Neuronal stem cell (in vitro differentiated cells): ENCODE results near the gene LNP1.
A peak's percentile ranks its signal among the peaks of the same experiment; 100 is the strongest.

Experiments used
- DNase-seq: peaks from one replicate; pipeline ENCODE4 v3.0.0-alpha.2; 2013; ENCODE audit warnings: low spot score
- H2AFZ ChIP-seq: one replicate; pipeline ENCODE4 v1.6.1; 2013; ENCODE audit warnings: mild to moderate bottlenecking, low read length, inconsistent platforms
- H2AK5ac ChIP-seq: 2 replicates; pipeline ENCODE4 v1.6.1; 2013; ENCODE audit warnings: low read depth, mild to moderate bottlenecking, inconsistent platforms, low read length, moderate library complexity, mixed read lengths
- H2BK120ac ChIP-seq: 2 replicates; pipeline ENCODE4 v1.6.1; 2013; ENCODE audit warnings: low read depth, mild to moderate bottlenecking, inconsistent platforms, low read length, moderate library complexity, mixed read lengths
- H2BK12ac ChIP-seq: one replicate; pipeline ENCODE4 v1.6.1; 2013; ENCODE audit warnings: low read length, inconsistent platforms
- H2BK15ac ChIP-seq: 2 replicates; pipeline ENCODE4 v1.6.1; 2013; ENCODE audit warnings: mild to moderate bottlenecking, low read length, inconsistent platforms, mixed read lengths
- H2BK5ac ChIP-seq: one replicate; pipeline ENCODE4 v1.6.1; 2013; ENCODE audit warnings: inconsistent platforms, mild to moderate bottlenecking, low read length, moderate library complexity
- H3K14ac ChIP-seq: one replicate; pipeline ENCODE4 v1.6.1; 2013; ENCODE audit warnings: low read length, inconsistent platforms
- H3K18ac ChIP-seq: 2 replicates; pipeline ENCODE4 v1.6.1; 2013; ENCODE audit warnings: low read length, inconsistent platforms
- H3K23ac ChIP-seq: 2 replicates; pipeline ENCODE4 v1.6.1; 2013; ENCODE audit warnings: low read depth, mild to moderate bottlenecking, mixed read lengths, low read length, inconsistent platforms; ENCODE audit not compliant: poor library complexity
- H3K27ac ChIP-seq: replicated peaks from 3 replicates; pipeline ENCODE4 v1.5.1; 2013; ENCODE audit warnings: low read length, inconsistent platforms
- H3K27me3 ChIP-seq, 3 experiments: 2 replicates each; pipeline ENCODE4 v1.6.1; 2013; ENCODE audit warnings: low read length in 3 of 3, mild to moderate bottlenecking in 2 of 3, inconsistent platforms in 1 of 3, low read depth in 1 of 3, mixed read lengths in 1 of 3, moderate library complexity in 1 of 3; ENCODE audit not compliant: control insufficient read depth in 3 of 3, insufficient read depth in 3 of 3
- H3K36me3 ChIP-seq, 2 donors: replicated peaks in 1 of 2; 2 replicates each; pipeline ENCODE4 v1.6.1; 2013; ENCODE audit warnings: low read length in 2 of 2; ENCODE audit not compliant: control insufficient read depth in 2 of 2, insufficient read depth in 2 of 2
- H3K4ac ChIP-seq: 2 replicates; pipeline ENCODE4 v1.6.1; 2013; ENCODE audit warnings: inconsistent platforms, mild to moderate bottlenecking, low read length, moderate library complexity
- H3K4me1 ChIP-seq, 2 donors: 1 replicate in 1 of 2; 2 replicates in 1 of 2; pipeline ENCODE4 v1.6.1; 2013; ENCODE audit warnings: low read length in 2 of 2, low read depth in 1 of 2; ENCODE audit not compliant: control insufficient read depth in 2 of 2, insufficient read depth in 1 of 2
- H3K4me2 ChIP-seq: one replicate; pipeline ENCODE4 v1.6.1; 2013; ENCODE audit warnings: mild to moderate bottlenecking, low read length, inconsistent platforms; ENCODE audit not compliant: insufficient read depth, poor library complexity, severe bottlenecking
- H3K4me3 ChIP-seq, 2 donors: 2 replicates each; pipeline ENCODE4 v1.5.1; 2013; ENCODE audit warnings: low read length in 2 of 2, mild to moderate bottlenecking in 2 of 2, inconsistent platforms in 1 of 2, moderate library complexity in 1 of 2
- H3K79me1 ChIP-seq: one replicate; pipeline ENCODE4 v1.6.1; 2013; ENCODE audit warnings: low read depth, mild to moderate bottlenecking, inconsistent platforms, low read length, moderate library complexity
- H3K9ac ChIP-seq: one replicate; pipeline ENCODE4 v1.6.1; 2013; ENCODE audit warnings: mild to moderate bottlenecking, low read depth, low read length, inconsistent platforms; ENCODE audit not compliant: poor library complexity
- H3K9me3 ChIP-seq, 2 donors: replicated peaks in 1 of 2; 2 replicates each; pipeline versions ENCODE3 to v1.6.1; 2013; ENCODE audit warnings: low read length in 2 of 2, mild to moderate bottlenecking in 2 of 2, inconsistent platforms in 1 of 2, low read depth in 1 of 2, mixed read lengths in 1 of 2, moderate library complexity in 1 of 2; ENCODE audit not compliant: control insufficient read depth in 2 of 2, insufficient read depth in 1 of 2
- H4K8ac ChIP-seq: one replicate; pipeline ENCODE4 v1.6.1; 2013; ENCODE audit warnings: low read depth, mild to moderate bottlenecking, inconsistent platforms, low read length, moderate library complexity
- H4K91ac ChIP-seq: one replicate; pipeline ENCODE4 v1.6.1; 2013; ENCODE audit warnings: low read length, low read depth, mild to moderate bottlenecking, inconsistent platforms; ENCODE audit not compliant: poor library complexity
- WGBS, 2 donors: extraction: QIAGEN DNeasy Blood & Tissue Kit; methylation state at CpG; one replicate each; pipeline ENCODE4 v1.1.7; 2013; ENCODE audit warnings: missing lambda C conversion rate in 2 of 2, mixed read lengths in 1 of 2; ENCODE audit not compliant: insufficient read length in 2 of 2, insufficient replicate concordance in 1 of 2; ENCODE audit errors: extremely low coverage in 2 of 2; 5-methylcytosine and 5-hydroxymethylcytosine counted together

Gene LNP1

DNA sequence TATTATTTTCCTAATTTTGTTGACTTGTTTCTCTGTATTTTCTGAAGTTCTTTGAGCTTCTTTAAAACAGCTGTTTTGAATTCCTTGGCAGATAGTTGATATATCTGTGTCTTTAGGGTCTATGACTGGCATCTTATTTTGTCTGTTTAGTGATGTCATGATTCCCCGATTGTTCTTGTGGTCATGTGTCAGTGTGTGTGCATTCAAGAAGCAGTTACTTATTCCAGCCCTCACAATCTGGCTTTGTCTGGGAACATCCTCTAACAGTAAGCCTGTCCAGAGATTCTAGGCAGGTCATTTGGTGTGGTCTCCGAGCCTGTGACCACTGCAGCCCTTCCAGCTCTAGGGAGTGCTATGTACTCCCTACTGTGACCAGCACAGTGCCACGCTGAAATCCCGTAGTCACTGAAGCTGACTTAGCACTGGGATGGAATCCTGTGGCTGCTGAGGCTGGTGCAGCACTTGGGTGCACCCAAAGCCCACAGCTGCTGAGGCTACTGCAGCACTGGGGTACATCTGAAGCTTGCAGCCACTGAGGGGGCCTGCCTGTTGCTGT is 6.7 kb downstream of the LNP1 start:
- H2BK120ac ChIP-seq = no peak overlapping the region
- no peak overlapping the region for H2BK15ac ChIP-seq
- no peak overlapping the region for H3K4me2 ChIP-seq
- H3K9ac ChIP-seq = peak overlapping the region; percentile 14
- H2BK5ac ChIP-seq = no peak overlapping the region
- H2AFZ ChIP-seq = no peak overlapping the region
- peak overlapping the region; percentile 49 for H3K23ac ChIP-seq
- H3K27me3 ChIP-seq = no peaks in the 10 kb centered on the region
- peaks cover 6 to 57% of the 10 kb centered on the region in 2 donors for H3K36me3 ChIP-seq
- peaks cover 0 to 2% of the 10 kb centered on the region in 2 donors for H3K4me1 ChIP-seq
- H3K14ac ChIP-seq = no peak overlapping the region
- H3K9me3 ChIP-seq = peaks cover 0 to 42% of the 10 kb centered on the region in 2 donors
- no peak overlapping the region for H3K18ac ChIP-seq
- no peak overlapping the region for H4K8ac ChIP-seq
- no peak overlapping the region for H3K4me3 ChIP-seq
- H3K27ac ChIP-seq = no peak overlapping the region
- no peak for DNase-seq
- peaks cover 5% of the 10 kb centered on the region for H3K79me1 ChIP-seq
- WGBS, 2 donors = no CpG with 5 or more reads among the region's 4 CpGs
- H2AK5ac ChIP-seq = no peak overlapping the region
- H2BK12ac ChIP-seq = no peak overlapping the region
- H3K4ac ChIP-seq = no peak overlapping the region
- no peak overlapping the region for H4K91ac ChIP-seq

DNA sequence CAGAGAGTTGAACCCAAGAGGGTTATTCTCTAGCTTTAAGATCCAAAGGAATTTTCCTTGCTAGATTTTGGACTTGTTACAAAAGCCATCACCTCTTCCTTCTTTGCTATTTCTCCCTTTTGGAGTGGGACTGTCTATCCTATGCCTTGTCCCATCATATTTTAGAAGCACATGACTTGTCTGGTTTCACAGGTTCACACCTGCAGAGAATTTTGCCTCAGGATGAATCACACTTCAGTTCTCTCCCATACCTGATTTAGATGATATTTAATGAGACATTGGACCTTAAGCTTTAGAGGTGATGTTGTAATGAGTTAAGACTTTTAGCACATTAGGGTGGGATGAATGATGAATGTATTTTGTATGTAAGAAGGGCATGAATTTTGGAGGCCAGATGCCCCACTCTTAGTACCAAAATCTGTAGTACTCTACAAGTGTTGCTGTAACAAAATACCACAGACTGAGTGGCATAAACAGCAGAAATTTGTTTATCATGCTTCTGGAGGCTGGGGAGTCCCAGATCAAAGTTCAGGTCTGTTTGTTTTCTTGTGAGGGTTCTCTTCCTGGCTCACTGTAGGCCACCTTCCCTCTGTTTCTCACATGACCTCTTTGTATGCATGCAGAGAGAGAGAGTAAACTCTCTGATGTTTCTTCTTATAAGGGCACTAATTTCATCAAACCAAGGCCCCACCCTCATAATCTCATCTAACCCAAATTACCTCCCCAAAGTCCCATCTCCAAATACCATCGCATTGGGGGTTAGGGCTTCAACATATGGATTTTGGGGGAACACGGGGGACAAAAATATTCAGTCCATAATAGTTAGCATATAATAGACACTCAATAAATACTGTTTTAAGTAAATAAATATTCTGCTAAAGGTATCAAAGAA is 10.0 kb downstream of the LNP1 start:
- Histone ChIP-seq H2BK15ac (no peak overlapping the region), H3K4me2 (no peak overlapping the region), H3K4me3 (no peak overlapping the region), H3K23ac (no peak overlapping the region), H3K4ac (no peak overlapping the region), H3K4me1 (no peaks in the 10 kb centered on the region), H2BK5ac (no peak overlapping the region), H3K9me3 (peaks cover 0 to 38% of the 10 kb centered on the region in 2 donors), H4K91ac (no peak overlapping the region), H4K8ac (no peak overlapping the region), H3K18ac (no peak overlapping the region), H3K14ac (no peak overlapping the region), H3K36me3 (peaks cover 6 to 58% of the 10 kb centered on the region in 2 donors), H2AFZ (no peak overlapping the region), H2AK5ac (no peak overlapping the region), H3K27me3 (no peaks in the 10 kb centered on the region), H3K9ac (no peak overlapping the region), H3K27ac (no peak overlapping the region), H2BK12ac (no peak overlapping the region), H2BK120ac (no peak overlapping the region), H3K79me1 (peaks cover 5% of the 10 kb centered on the region)
- DNase-seq = no peak
- no CpG with 5 or more reads among the region's 2 CpGs for WGBS, 2 donors

GRCh38 chr3:100412912-100413590 is 11.7 kb downstream of the LNP1 start:
- peaks cover 5% of the 10 kb centered on the region for H3K79me1 ChIP-seq
- H2BK5ac ChIP-seq = no peak overlapping the region
- H2BK15ac ChIP-seq = no peak overlapping the region
- no peak overlapping the region for H2AFZ ChIP-seq
- no peak overlapping the region for H4K8ac ChIP-seq
- WGBS, 2 donors = no CpG with 5 or more reads among the region's 4 CpGs
- H3K4me3 ChIP-seq = no peak overlapping the region
- DNase-seq = no peak
- no peak overlapping the region for H3K4ac ChIP-seq
- H3K18ac ChIP-seq = no peak overlapping the region
- no peak overlapping the region for H3K14ac ChIP-seq
- H3K4me2 ChIP-seq = no peak overlapping the region
- H2AK5ac ChIP-seq = no peak overlapping the region
- no peaks in the 10 kb centered on the region for H3K27me3 ChIP-seq
- H4K91ac ChIP-seq = no peak overlapping the region
- no peak overlapping the region for H2BK12ac ChIP-seq
- no peak overlapping the region for H3K23ac ChIP-seq
- no peak overlapping the region for H2BK120ac ChIP-seq
- peaks cover 6 to 48% of the 10 kb centered on the region in 2 donors for H3K36me3 ChIP-seq
- H3K9me3 ChIP-seq = peaks cover 0 to 24% of the 10 kb centered on the region in 2 donors
- no peaks in the 10 kb centered on the region for H3K4me1 ChIP-seq
- no peak overlapping the region for H3K9ac ChIP-seq
- H3K27ac ChIP-seq = no peak overlapping the region

- peaks cover 0 to 18% of the 10 kb centered on the region in 2 donors for H3K9me3 ChIP-seq
- H4K91ac ChIP-seq = no peak overlapping the region
- H2BK12ac ChIP-seq = no peak overlapping the region
- H3K14ac ChIP-seq = no peak overlapping the region
- H3K9ac ChIP-seq = no peak overlapping the region
- H2AFZ ChIP-seq = no peak overlapping the region
- no peaks in the 10 kb centered on the region for H3K4me1 ChIP-seq
- peaks cover 4 to 43% of the 10 kb centered on the region in 2 donors for H3K36me3 ChIP-seq
- no peak overlapping the region for H3K4me2 ChIP-seq
- DNase-seq = no peak
- no peak overlapping the region for H4K8ac ChIP-seq
- H2BK15ac ChIP-seq = no peak overlapping the region
- no peak overlapping the region for H2BK120ac ChIP-seq
- no peak overlapping the region for H2BK5ac ChIP-seq
- WGBS, 2 donors = no CpG with 5 or more reads among the region's 2 CpGs
- no peak overlapping the region for H3K4me3 ChIP-seq
- H3K27me3 ChIP-seq = no peaks in the 10 kb centered on the region
- H3K27ac ChIP-seq = no peak overlapping the region
- H2AK5ac ChIP-seq = no peak overlapping the region
- H3K23ac ChIP-seq = no peak overlapping the region
- H3K4ac ChIP-seq = no peak overlapping the region
- H3K18ac ChIP-seq = no peak overlapping the region
- H3K79me1 ChIP-seq = no peaks in the 10 kb centered on the region
These were observed 12.3 kb downstream of the LNP1 start for GRCh38 chr3:100413613-100414012.
